GM23248 (cell line): ENCODE measurements around the gene DNAJC3. TPM values are rescaled to one million over a fixed set of nuclear protein-coding genes. Genes with fewer than 3 reads are reported as not detected.

Source experiments
- DNase-seq: peaks from one replicate; pipeline ENCODE4 v3.0.0-alpha.2; 2015
- H2AFZ ChIP-seq: fragments of 200-600 bp; sonication (generic); 2 replicates; pipeline ENCODE4 v1.6.1; 2016; ENCODE audit warnings: antibody characterized with exemption
- H3F3A ChIP-seq: fragments of 200-600 bp; sonication (generic); 2 replicates; pipeline ENCODE4 v1.6.1; 2016; ENCODE audit warnings: mild to moderate bottlenecking, antibody characterized with exemption, mixed run types; ENCODE audit not compliant: insufficient read depth
- H3K27ac ChIP-seq: fragments of 200-600 bp; sonication (generic); 2 replicates; pipeline ENCODE4 v1.5.1; 2016; ENCODE audit warnings: mild to moderate bottlenecking
- H3K27me3 ChIP-seq: fragments of 200-600 bp; sonication (generic); replicated peaks from 2 replicates; pipeline ENCODE4 v1.6.1; 2016; ENCODE audit warnings: mild to moderate bottlenecking; ENCODE audit not compliant: insufficient read depth
- H3K36me3 ChIP-seq: fragments of 200-600 bp; sonication (generic); 2 replicates; pipeline ENCODE4 v1.6.1; 2016; ENCODE audit warnings: low read depth, mild to moderate bottlenecking
- H3K4me1 ChIP-seq: fragments of 200-600 bp; sonication (generic); 2 replicates; pipeline ENCODE4 v1.6.1; 2016; ENCODE audit warnings: mild to moderate bottlenecking; ENCODE audit not compliant: insufficient read depth
- H3K4me2 ChIP-seq: fragments of 200-600 bp; sonication (generic); one replicate; pipeline ENCODE4 v1.6.1; 2016; ENCODE audit warnings: mild to moderate bottlenecking; ENCODE audit not compliant: unreplicated experiment
- H3K4me3 ChIP-seq: fragments of 200-600 bp; sonication (generic); 2 replicates; pipeline ENCODE4 v1.5.1; 2016; ENCODE audit warnings: mild to moderate bottlenecking
- H3K79me2 ChIP-seq: fragments of 200-600 bp; sonication (generic); 2 replicates; pipeline ENCODE4 v1.6.1; 2016; ENCODE audit warnings: mild to moderate bottlenecking; ENCODE audit not compliant: insufficient read depth
- H3K9ac ChIP-seq: fragments of 200-600 bp; sonication (generic); 2 replicates; pipeline ENCODE4 v1.6.1; 2016; ENCODE audit warnings: mild to moderate bottlenecking
- H3K9me2 ChIP-seq: fragments of 200-600 bp; sonication (generic); 2 replicates; pipeline ENCODE4 v1.6.1; 2016; ENCODE audit warnings: mixed run types, mild to moderate bottlenecking, moderate library complexity; ENCODE audit not compliant: insufficient read depth
- H3K9me3 ChIP-seq: fragments of 200-600 bp; sonication (generic); one replicate; pipeline ENCODE4 v1.6.1; 2017; ENCODE audit warnings: low read depth
- H4K20me1 ChIP-seq: fragments of 200-600 bp; sonication (generic); 2 replicates; pipeline ENCODE4 v1.6.0; 2016; ENCODE audit not compliant: insufficient read depth
- EZH2 ChIP-seq: fragments of 200-600 bp; sonication (generic); IDR thresholded peaks from 2 replicates; pipeline ENCODE4 v1.6.1; 2018; ENCODE audit warnings: antibody characterized with exemption, mild to moderate bottlenecking; ENCODE audit not compliant: insufficient read depth, poor library complexity, severe bottlenecking
- EZH2phosphoT487 ChIP-seq: fragments of 200-600 bp; sonication (generic); IDR thresholded peaks from 2 replicates; pipeline ENCODE4 v1.6.1; 2018; ENCODE audit warnings: antibody characterized with exemption, moderate library complexity, mild to moderate bottlenecking, low read depth; ENCODE audit not compliant: insufficient read depth
- WGBS, 2 experiments: methylation state at CpG; one replicate each; pipeline ENCODE4 v1.1.6; 2015 to 2017; ENCODE audit warnings: low lambda C conversion rate in 2 of 2, low coverage in 1 of 2; ENCODE audit errors: missing lambda C conversion rate in 2 of 2; 5-methylcytosine and 5-hydroxymethylcytosine counted together
- in situ Hi-C: fragments of 300-500 bp; cut with MboI; formaldehyde crosslinking; loops from 2 replicates; pipeline ENCODE4 v1.15.0; 2020
- polyA plus RNA-seq: library from polyadenylated mRNA; unstranded; fragments of >200 nt; fragmentation: Nextera tagmentation; extraction: Ambion mirVana; gene quantifications from 2 replicates; pipeline ENCODE4 v1.2.1, GENCODE V29; 2016
- total RNA-seq: library from RNA; depleted of rRNA; stranded (reverse); fragments of >200 nt; shearing (Covaris generic); gene quantifications from 2 replicates; pipeline ENCODE4 v1.2.3, GENCODE V29; 2014

Gene DNAJC3
- total and polyA plus RNA-seq, 2 experiments from 2014 or later = 39.5 to 42.4 TPM

GRCh38 chr13:95800436-95800835 is 123.5 kb downstream of the DNAJC3 start:
- 19 to 40% methylated on average over 1 of the region's 1 CpG for WGBS, 2 experiments
- H3K27ac ChIP-seq = no peak overlapping the region
- TF ChIP-seq EZH2 (no peak), EZH2phosphoT487 (no peak)
- H2AFZ ChIP-seq = no peak overlapping the region
- H3K4me1 ChIP-seq = no peaks in the 10 kb centered on the region
- peaks cover 6% of the 10 kb centered on the region; the same call in 1 of the 2 replicates for H3K36me3 ChIP-seq
- H3K9ac ChIP-seq = no peak overlapping the region
- H3K4me3 ChIP-seq = no peak overlapping the region
- in situ Hi-C loops = no loop called here
- no peak for DNase-seq
- no peaks in the 10 kb centered on the region for H3K79me2 ChIP-seq
- no peaks in the 10 kb centered on the region for H3K9me2 ChIP-seq
- H3K9me3 ChIP-seq = no peaks in the 10 kb centered on the region
- H3K4me2 ChIP-seq = no peak overlapping the region
- no peaks in the 10 kb centered on the region for H3K27me3 ChIP-seq
- peaks cover 11% of the 10 kb centered on the region; the same call in 1 of the 2 replicates for H3F3A ChIP-seq
- H4K20me1 ChIP-seq = no peaks in the 10 kb centered on the region

GRCh38 chr13:95801825-95802224 is 124.9 kb downstream of the DNAJC3 start:
- Histone ChIP-seq H3K9me3 (no peaks in the 10 kb centered on the region), H3F3A (peaks cover 11% of the 10 kb centered on the region; the same call in 1 of the 2 replicates), H3K27ac (no peak overlapping the region), H2AFZ (no peak overlapping the region), H3K4me2 (no peak overlapping the region), H3K36me3 (peaks cover 6% of the 10 kb centered on the region; the same call in 1 of the 2 replicates), H3K4me3 (no peak overlapping the region), H3K79me2 (no peaks in the 10 kb centered on the region), H4K20me1 (no peaks in the 10 kb centered on the region), H3K9me2 (no peaks in the 10 kb centered on the region), H3K27me3 (no peaks in the 10 kb centered on the region), H3K9ac (no peak overlapping the region), H3K4me1 (no peaks in the 10 kb centered on the region)
- 98 to 100% methylated on average over 4 of the region's 4 CpGs for WGBS, 2 experiments
- DNase-seq = no peak
- no peak for TF ChIP-seq EZH2
- TF ChIP-seq EZH2phosphoT487 = no peak
- in situ Hi-C loops = no loop called here

- no peaks in the 10 kb centered on the region for H3K9me2 ChIP-seq
- H3K27ac ChIP-seq = no peak overlapping the region
- H3K36me3 ChIP-seq = no peaks in the 10 kb centered on the region; the same call in 1 of the 2 replicates
- no peaks in the 10 kb centered on the region for H3K79me2 ChIP-seq
- no peaks in the 10 kb centered on the region for H4K20me1 ChIP-seq
- TF ChIP-seq EZH2phosphoT487 (no peak), EZH2 (no peak)
- no peak overlapping the region for H2AFZ ChIP-seq
- in situ Hi-C loops = no loop called here
- no peak overlapping the region for H3K4me3 ChIP-seq
- DNase-seq = no peak
- H3F3A ChIP-seq = no peaks in the 10 kb centered on the region
- H3K27me3 ChIP-seq = no peaks in the 10 kb centered on the region
- no peak overlapping the region for H3K4me2 ChIP-seq
- H3K4me1 ChIP-seq = no peaks in the 10 kb centered on the region
- no peaks in the 10 kb centered on the region for H3K9me3 ChIP-seq
- H3K9ac ChIP-seq = no peak overlapping the region
Measured at GRCh38 chr13:95805921-95806320, 129.0 kb downstream of the DNAJC3 start.

GRCh38 chr13:95809429-95809828 is 132.5 kb downstream of the DNAJC3 start:
- DNase-seq = no peak
- Histone ChIP-seq H3K4me2 (no peak overlapping the region), H3K4me3 (no peak overlapping the region), H3K79me2 (no peaks in the 10 kb centered on the region), H3K27me3 (no peaks in the 10 kb centered on the region), H3K4me1 (no peaks in the 10 kb centered on the region), H3K9me2 (no peaks in the 10 kb centered on the region), H3K36me3 (peaks cover 5% of the 10 kb centered on the region; the same call in 1 of the 2 replicates), H3F3A (no peaks in the 10 kb centered on the region), H3K9me3 (no peaks in the 10 kb centered on the region), H3K27ac (no peak overlapping the region), H3K9ac (no peak overlapping the region), H4K20me1 (no peaks in the 10 kb centered on the region), H2AFZ (no peak overlapping the region)
- in situ Hi-C loops = no loop called here
- no peak for TF ChIP-seq EZH2phosphoT487
- TF ChIP-seq EZH2 = no peak
- 92 to 96% methylated on average over 5 of the region's 5 CpGs for WGBS, 2 experiments

GRCh38 chr13:95813139-95813538 is 136.2 kb downstream of the DNAJC3 start:
- Histone ChIP-seq H3K4me1 (no peaks in the 10 kb centered on the region), H3K36me3 (peaks cover 5% of the 10 kb centered on the region; the same call in 1 of the 2 replicates), H3K27ac (no peak overlapping the region), H3K4me2 (no peak overlapping the region), H3K9ac (no peak overlapping the region), H3K4me3 (no peak overlapping the region), H4K20me1 (no peaks in the 10 kb centered on the region), H3K79me2 (no peaks in the 10 kb centered on the region), H3K9me2 (no peaks in the 10 kb centered on the region), H2AFZ (no peak overlapping the region), H3F3A (no peaks in the 10 kb centered on the region), H3K27me3 (no peaks in the 10 kb centered on the region), H3K9me3 (no peaks in the 10 kb centered on the region)
- WGBS, 2 experiments = 97 to 99% methylated on average over 3 of the region's 3 CpGs
- TF ChIP-seq EZH2phosphoT487 (no peak), EZH2 (no peak)
- no peak for DNase-seq
- in situ Hi-C loops = no loop called here
